SK-N-SH treated with all-trans-retinoic acid at 6 μM for 48 hours (cell line): ENCODE measurements around the gene ATP10B.

ENCODE experiments used
- ATAC-seq: fragments of 200-7000 bp; cut with Tn5 transposase; 3 replicates; pipeline ENCODE4 v1.9.1; 2020; ENCODE audit warnings: mild to moderate bottlenecking, moderate library complexity
- BACH2 ChIP-seq: fragments of 250-450 bp; sonication (Bioruptor Pico); IDR thresholded peaks from 2 replicates; pipeline ENCODE4 v1.9.0; 2021; ENCODE audit warnings: mild to moderate bottlenecking, borderline replicate concordance
- CSDC2 ChIP-seq: fragments of 250-450 bp; sonication (Bioruptor Pico); IDR thresholded peaks from 2 replicates; pipeline ENCODE4 v1.5.0; 2020; ENCODE audit warnings: mild to moderate bottlenecking, moderate library complexity
- CSRNP3 ChIP-seq: fragments of 250-450 bp; sonication (Bioruptor Pico); IDR thresholded peaks from 2 replicates; pipeline ENCODE4 v1.5.1; 2021; ENCODE audit warnings: mild to moderate bottlenecking, moderate library complexity
- ESRRG ChIP-seq: fragments of 250-450 bp; sonication (Bioruptor Pico); IDR thresholded peaks from 2 replicates; pipeline ENCODE4 v1.6.1; 2021; ENCODE audit warnings: mild to moderate bottlenecking
- GLIS3 ChIP-seq: fragments of 250-450 bp; sonication (Bioruptor Pico); IDR thresholded peaks from 2 replicates; pipeline ENCODE4 v1.5.0; 2020; ENCODE audit warnings: mild to moderate bottlenecking, moderate library complexity
- ISL1 ChIP-seq: fragments of 250-450 bp; sonication (Bioruptor Pico); IDR thresholded peaks from 2 replicates; pipeline ENCODE4 v2.1.2; 2022; ENCODE audit warnings: mild to moderate bottlenecking, moderate library complexity
- PPARA ChIP-seq: fragments of 250-450 bp; sonication (Bioruptor Pico); IDR thresholded peaks from 2 replicates; pipeline ENCODE4 v1.5.0; 2020; ENCODE audit warnings: mild to moderate bottlenecking, borderline replicate concordance
- RARB ChIP-seq: fragments of 250-450 bp; sonication (Bioruptor Pico); IDR thresholded peaks from 2 replicates; pipeline ENCODE4 v1.8.0; 2021; ENCODE audit warnings: mild to moderate bottlenecking, moderate library complexity
- SNAI2 ChIP-seq: fragments of 250-450 bp; sonication (Bioruptor Pico); IDR thresholded peaks from 2 replicates; pipeline ENCODE4 v1.5.0; 2020; ENCODE audit warnings: mild to moderate bottlenecking, moderate library complexity
- TCF4 ChIP-seq: fragments of 250-450 bp; sonication (Bioruptor Pico); IDR thresholded peaks from 2 replicates; pipeline ENCODE4 v1.8.0; 2021; ENCODE audit warnings: mild to moderate bottlenecking, moderate library complexity, borderline replicate concordance
- TOX ChIP-seq: fragments of 250-450 bp; sonication (Bioruptor Pico); IDR thresholded peaks from 2 replicates; pipeline ENCODE4 v1.8.0; 2021; ENCODE audit warnings: mild to moderate bottlenecking, moderate library complexity, borderline replicate concordance
- ZC3H10 ChIP-seq: fragments of 250-450 bp; sonication (Bioruptor Pico); IDR thresholded peaks from 2 replicates; pipeline ENCODE4 v1.5.1; 2021; ENCODE audit warnings: mild to moderate bottlenecking, moderate library complexity
- ZFP3 ChIP-seq: fragments of 250-450 bp; sonication (Bioruptor Pico); IDR thresholded peaks from 2 replicates; pipeline ENCODE4 v1.5.0; 2020; ENCODE audit warnings: mild to moderate bottlenecking, moderate library complexity
- ZFP30 ChIP-seq: fragments of 450-650 bp; formaldehyde crosslinking; IDR thresholded peaks from 2 replicates; pipeline ENCODE4 v1.5.0; 2022; ENCODE audit warnings: mild to moderate bottlenecking, moderate library complexity
- ZNF565 ChIP-seq: fragments of 450-650 bp; formaldehyde crosslinking; conservative IDR thresholded peaks from 2 replicates; pipeline ENCODE4 v1.5.0; 2020; ENCODE audit warnings: low read depth, mild to moderate bottlenecking, moderate library complexity
- ZNF70 ChIP-seq: fragments of 450-650 bp; formaldehyde crosslinking; IDR thresholded peaks from 2 replicates; pipeline ENCODE4 v1.5.0; 2020; ENCODE audit warnings: mild to moderate bottlenecking, moderate library complexity
- ZNF8 ChIP-seq: fragments of 450-650 bp; formaldehyde crosslinking; IDR thresholded peaks from 2 replicates; pipeline ENCODE4 v1.5.0; 2020; ENCODE audit warnings: mild to moderate bottlenecking, moderate library complexity
- TF ChIP-seq, protein P1 (sequence below): fragments of 250-450 bp; sonication (Bioruptor Pico); IDR thresholded peaks from 2 replicates; pipeline ENCODE4 v1.8.0; 2020; ENCODE audit warnings: mild to moderate bottlenecking, moderate library complexity, borderline replicate concordance
- TF ChIP-seq, protein P2 (sequence below): fragments of 250-450 bp; sonication (Bioruptor Pico); IDR thresholded peaks from 2 replicates; pipeline ENCODE4 v1.5.1; 2020; ENCODE audit warnings: low read depth, mild to moderate bottlenecking, moderate library complexity
- TF ChIP-seq, protein P3 (sequence below): fragments of 250-450 bp; sonication (Bioruptor Pico); IDR thresholded peaks from 2 replicates; pipeline ENCODE4 v1.5.0; 2020; ENCODE audit warnings: mild to moderate bottlenecking, moderate library complexity
- TF ChIP-seq, protein P4 (sequence below): fragments of 250-450 bp; sonication (Bioruptor Pico); IDR thresholded peaks from 2 replicates; pipeline ENCODE4 v1.8.0; 2021; ENCODE audit warnings: low read depth, mild to moderate bottlenecking, moderate library complexity, borderline replicate concordance

ATP10B gene

GRCh38 chr5:160543395-160543794 is 308.6 kb downstream of the ATP10B start (continued):
- TF ChIP-seq, protein P1, sequence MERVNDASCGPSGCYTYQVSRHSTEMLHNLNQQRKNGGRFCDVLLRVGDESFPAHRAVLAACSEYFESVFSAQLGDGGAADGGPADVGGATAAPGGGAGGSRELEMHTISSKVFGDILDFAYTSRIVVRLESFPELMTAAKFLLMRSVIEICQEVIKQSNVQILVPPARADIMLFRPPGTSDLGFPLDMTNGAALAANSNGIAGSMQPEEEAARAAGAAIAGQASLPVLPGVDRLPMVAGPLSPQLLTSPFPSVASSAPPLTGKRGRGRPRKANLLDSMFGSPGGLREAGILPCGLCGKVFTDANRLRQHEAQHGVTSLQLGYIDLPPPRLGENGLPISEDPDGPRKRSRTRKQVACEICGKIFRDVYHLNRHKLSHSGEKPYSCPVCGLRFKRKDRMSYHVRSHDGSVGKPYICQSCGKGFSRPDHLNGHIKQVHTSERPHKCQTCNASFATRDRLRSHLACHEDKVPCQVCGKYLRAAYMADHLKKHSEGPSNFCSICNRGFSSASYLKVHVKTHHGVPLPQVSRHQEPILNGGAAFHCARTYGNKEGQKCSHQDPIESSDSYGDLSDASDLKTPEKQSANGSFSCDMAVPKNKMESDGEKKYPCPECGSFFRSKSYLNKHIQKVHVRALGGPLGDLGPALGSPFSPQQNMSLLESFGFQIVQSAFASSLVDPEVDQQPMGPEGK (CRISPR knock-in tag), result no peak
- TF ChIP-seq ZFP3 (no peak), ZNF565 (no peak), TCF4 (CRISPR knock-in tag) (no peak), ESRRG (CRISPR knock-in tag) (no peak), ZNF8 (CRISPR knock-in tag) (no peak)

DNA sequence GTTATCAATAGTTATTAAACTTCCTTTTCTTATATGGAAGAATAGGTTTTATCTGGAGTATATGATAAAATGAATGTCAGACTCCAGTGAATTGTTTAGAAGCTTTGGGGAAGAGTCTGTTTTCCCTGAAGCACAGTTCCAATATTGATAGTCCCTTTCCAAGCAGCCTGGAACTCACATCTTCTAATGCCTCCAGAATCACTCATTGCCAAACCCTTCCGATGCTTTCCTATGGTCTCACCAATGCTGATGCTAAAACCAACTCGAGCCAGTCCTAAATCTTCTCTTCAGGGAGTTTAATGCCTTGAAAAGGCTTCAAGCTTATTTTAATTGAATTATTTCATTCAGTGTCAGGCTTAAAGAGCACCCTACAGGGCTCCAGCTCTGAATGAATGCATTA is 309.2 kb downstream of the ATP10B start:
- no peak for ATAC-seq
- TF ChIP-seq SNAI2 (no peak), GLIS3 (no peak), BACH2 (no peak), ZNF565 (no peak), RARB (no peak), ZFP30 (no peak), CSDC2 (CRISPR knock-in tag) (no peak), ISL1 (CRISPR knock-in tag) (no peak), ZFP3 (no peak)
- TF ChIP-seq, protein P2, sequence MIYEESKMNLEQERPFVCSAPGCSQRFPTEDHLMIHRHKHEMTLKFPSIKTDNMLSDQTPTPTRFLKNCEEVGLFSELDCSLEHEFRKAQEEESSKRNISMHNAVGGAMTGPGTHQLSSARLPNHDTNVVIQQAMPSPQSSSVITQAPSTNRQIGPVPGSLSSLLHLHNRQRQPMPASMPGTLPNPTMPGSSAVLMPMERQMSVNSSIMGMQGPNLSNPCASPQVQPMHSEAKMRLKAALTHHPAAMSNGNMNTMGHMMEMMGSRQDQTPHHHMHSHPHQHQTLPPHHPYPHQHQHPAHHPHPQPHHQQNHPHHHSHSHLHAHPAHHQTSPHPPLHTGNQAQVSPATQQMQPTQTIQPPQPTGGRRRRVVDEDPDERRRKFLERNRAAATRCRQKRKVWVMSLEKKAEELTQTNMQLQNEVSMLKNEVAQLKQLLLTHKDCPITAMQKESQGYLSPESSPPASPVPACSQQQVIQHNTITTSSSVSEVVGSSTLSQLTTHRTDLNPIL (CRISPR knock-in tag), result no peak
- TF ChIP-seq, protein P1 (CRISPR knock-in tag), result no peak

- TF ChIP-seq ZC3H10 (CRISPR knock-in tag), result no peak
- TF ChIP-seq ZNF8 (CRISPR knock-in tag), result no peak
- TF ChIP-seq BACH2, result no peak
- TF ChIP-seq GLIS3, result no peak
- TF ChIP-seq RARB, result no peak
- TF ChIP-seq, protein P3, sequence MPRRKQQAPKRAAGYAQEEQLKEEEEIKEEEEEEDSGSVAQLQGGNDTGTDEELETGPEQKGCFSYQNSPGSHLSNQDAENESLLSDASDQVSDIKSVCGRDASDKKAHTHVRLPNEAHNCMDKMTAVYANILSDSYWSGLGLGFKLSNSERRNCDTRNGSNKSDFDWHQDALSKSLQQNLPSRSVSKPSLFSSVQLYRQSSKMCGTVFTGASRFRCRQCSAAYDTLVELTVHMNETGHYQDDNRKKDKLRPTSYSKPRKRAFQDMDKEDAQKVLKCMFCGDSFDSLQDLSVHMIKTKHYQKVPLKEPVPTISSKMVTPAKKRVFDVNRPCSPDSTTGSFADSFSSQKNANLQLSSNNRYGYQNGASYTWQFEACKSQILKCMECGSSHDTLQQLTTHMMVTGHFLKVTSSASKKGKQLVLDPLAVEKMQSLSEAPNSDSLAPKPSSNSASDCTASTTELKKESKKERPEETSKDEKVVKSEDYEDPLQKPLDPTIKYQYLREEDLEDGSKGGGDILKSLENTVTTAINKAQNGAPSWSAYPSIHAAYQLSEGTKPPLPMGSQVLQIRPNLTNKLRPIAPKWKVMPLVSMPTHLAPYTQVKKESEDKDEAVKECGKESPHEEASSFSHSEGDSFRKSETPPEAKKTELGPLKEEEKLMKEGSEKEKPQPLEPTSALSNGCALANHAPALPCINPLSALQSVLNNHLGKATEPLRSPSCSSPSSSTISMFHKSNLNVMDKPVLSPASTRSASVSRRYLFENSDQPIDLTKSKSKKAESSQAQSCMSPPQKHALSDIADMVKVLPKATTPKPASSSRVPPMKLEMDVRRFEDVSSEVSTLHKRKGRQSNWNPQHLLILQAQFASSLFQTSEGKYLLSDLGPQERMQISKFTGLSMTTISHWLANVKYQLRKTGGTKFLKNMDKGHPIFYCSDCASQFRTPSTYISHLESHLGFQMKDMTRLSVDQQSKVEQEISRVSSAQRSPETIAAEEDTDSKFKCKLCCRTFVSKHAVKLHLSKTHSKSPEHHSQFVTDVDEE, result no peak
- TF ChIP-seq ZNF70 (CRISPR knock-in tag), result no peak
- TF ChIP-seq ZFP3, result no peak
- no peak for TF ChIP-seq PPARA (CRISPR knock-in tag)
- TF ChIP-seq, protein P1 (CRISPR knock-in tag), result no peak
- TF ChIP-seq, protein P4, sequence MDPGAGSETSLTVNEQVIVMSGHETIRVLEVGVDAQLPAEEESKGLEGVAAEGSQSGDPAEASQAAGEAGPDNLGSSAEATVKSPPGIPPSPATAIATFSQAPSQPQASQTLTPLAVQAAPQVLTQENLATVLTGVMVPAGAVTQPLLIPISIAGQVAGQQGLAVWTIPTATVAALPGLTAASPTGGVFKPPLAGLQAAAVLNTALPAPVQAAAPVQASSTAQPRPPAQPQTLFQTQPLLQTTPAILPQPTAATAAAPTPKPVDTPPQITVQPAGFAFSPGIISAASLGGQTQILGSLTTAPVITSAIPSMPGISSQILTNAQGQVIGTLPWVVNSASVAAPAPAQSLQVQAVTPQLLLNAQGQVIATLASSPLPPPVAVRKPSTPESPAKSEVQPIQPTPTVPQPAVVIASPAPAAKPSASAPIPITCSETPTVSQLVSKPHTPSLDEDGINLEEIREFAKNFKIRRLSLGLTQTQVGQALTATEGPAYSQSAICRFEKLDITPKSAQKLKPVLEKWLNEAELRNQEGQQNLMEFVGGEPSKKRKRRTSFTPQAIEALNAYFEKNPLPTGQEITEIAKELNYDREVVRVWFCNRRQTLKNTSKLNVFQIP (CRISPR knock-in tag), result no peak
- TF ChIP-seq CSRNP3 (CRISPR knock-in tag), result no peak
- no peak for TF ChIP-seq TCF4 (CRISPR knock-in tag)
- no peak for TF ChIP-seq TOX (CRISPR knock-in tag)
- TF ChIP-seq, protein P2 (CRISPR knock-in tag), result no peak
- TF ChIP-seq ZNF565, result no peak
- TF ChIP-seq CSDC2 (CRISPR knock-in tag), result no peak
- no peak for TF ChIP-seq ISL1 (CRISPR knock-in tag)
- ATAC-seq, result no peak
These were observed 309.7 kb downstream of the ATP10B start for GRCh38 chr5:160542281-160542680.
